Measurements from ENCODE around the gene UAP1L1. TPM values are rescaled to one million over a fixed set of nuclear protein-coding genes. Genes with fewer than 3 reads are reported as not detected.

UAP1L1 gene
- total RNA-seq, 1 experiment from 2014 or later = 6.6 TPM

GRCh38 chr9:137030538-137031527 is 46.5 kb upstream of the UAP1L1 start:
- H3K4me3 Mint-ChIP-seq = no peak overlapping the region
- Histone ChIP-seq H3K23me2 (ENCODE audit: insufficient read length, low read depth, low read length, poor library complexity, severe bottlenecking) (peaks cover 9% of the 10 kb centered on the region), H2AFZ (ENCODE audit: low read length) (no peak overlapping the region), H3K79me1 (ENCODE audit: insufficient read depth, low read depth, low read length, poor library complexity, severe bottlenecking) (no peaks in the 10 kb centered on the region), H3K27ac (ENCODE audit: insufficient read length, low read depth, low read length) (no peak overlapping the region), H2BK20ac (ENCODE audit: low read depth, low read length, poor library complexity, severe bottlenecking) (no peak overlapping the region), H3K27me3 (ENCODE audit: insufficient read depth, low read length) (no peaks in the 10 kb centered on the region), H2AK5ac (ENCODE audit: insufficient read length, low read length) (no peak overlapping the region), H3K14ac (ENCODE audit: insufficient read depth, low read length) (no peak overlapping the region; the same call in 1 of the 2 replicates), H3K9me3 (ENCODE audit: control insufficient read depth, low read depth, low read length) (no peaks in the 10 kb centered on the region), H4K8ac (replicated peaks; ENCODE audit: insufficient read length, low read depth, low read length) (no peak overlapping the region), H4K91ac (ENCODE audit: insufficient read length, low read depth, low read length) (no peak overlapping the region), H4K20me1 (ENCODE audit: control insufficient read depth, insufficient read depth, insufficient read length) (peaks cover 2% of the 10 kb centered on the region), H2BK12ac (ENCODE audit: insufficient read length, low read depth, low read length) (no peak overlapping the region), H3K23ac (ENCODE audit: insufficient read length, low read depth, low read length) (no peak overlapping the region), H3K79me2 (ENCODE audit: insufficient read depth, low read length) (no peaks in the 10 kb centered on the region), H2BK5ac (ENCODE audit: insufficient read length, low read length) (no peak overlapping the region), H3K4me2 (ENCODE audit: insufficient read depth, insufficient read length, low read length) (no peak overlapping the region), H2BK15ac (ENCODE audit: low read depth, low read length) (no peak overlapping the region), H3T11ph (ENCODE audit: low read length) (no peak overlapping the region), H3K4ac (ENCODE audit: low read depth, low read length) (no peak overlapping the region), H3K9ac (ENCODE audit: extremely low read depth, insufficient read length, low read length) (no peak overlapping the region), H3K56ac (ENCODE audit: insufficient read length, low read depth, low read length) (no peak overlapping the region), H2BK120ac (ENCODE audit: low read depth, low read length, poor library complexity, severe bottlenecking) (no peak overlapping the region), H3K18ac (ENCODE audit: insufficient read length, low read depth, low read length) (no peak overlapping the region), H3K4me1 (ENCODE audit: insufficient read depth, low read length) (no peaks in the 10 kb centered on the region), H4K5ac (ENCODE audit: insufficient read length, low read depth, low read length) (no peak overlapping the region)
- peaks cover 41% of the 10 kb centered on the region for H3K27me3 Mint-ChIP-seq (ENCODE audit: low read depth)
- no peak for DNase-seq
- H3K9me3 Mint-ChIP-seq = no peaks in the 10 kb centered on the region
- H3K36me3 Mint-ChIP-seq (ENCODE audit: insufficient read depth in 1 of 3, low read depth in 3 of 3) = no peaks in the 10 kb centered on the region
- TF ChIP-seq CTCF (conservative IDR thresholded peaks at IDR 0.05) = no peak
- no peak overlapping the region for H3K27ac Mint-ChIP-seq
- peaks cover 0 to 8% of the 10 kb centered on the region in 2 experiments; a peak in 2 of 4 replicates for H3K4me1 Mint-ChIP-seq
- WGBS (ENCODE audit: extremely low coverage, insufficient read length, low lambda C conversion rate) = no CpG with 5 or more reads among the region's 65 CpGs

Data from H9 (cell line).